Measurements from ENCODE around the gene USP6NL.
A peak's percentile ranks its signal among the peaks of the same experiment; 100 is the strongest.
"Not testable (repeated sequence)": the region's sequence is repeated elsewhere in the genome, so short reads cannot be mapped to it uniquely, and the experiment has no call there.

The USP6NL gene

GRCh38 chr10:11611248-11612020 lies at the start of gene USP6NL:
TSS of gene USP6NL (minus strand) at chr10:11611650. CDS start at chr10:11597634, 14,016 bp downstream.
- peak; percentile 67 to 73 for DNase-seq

DNA sequence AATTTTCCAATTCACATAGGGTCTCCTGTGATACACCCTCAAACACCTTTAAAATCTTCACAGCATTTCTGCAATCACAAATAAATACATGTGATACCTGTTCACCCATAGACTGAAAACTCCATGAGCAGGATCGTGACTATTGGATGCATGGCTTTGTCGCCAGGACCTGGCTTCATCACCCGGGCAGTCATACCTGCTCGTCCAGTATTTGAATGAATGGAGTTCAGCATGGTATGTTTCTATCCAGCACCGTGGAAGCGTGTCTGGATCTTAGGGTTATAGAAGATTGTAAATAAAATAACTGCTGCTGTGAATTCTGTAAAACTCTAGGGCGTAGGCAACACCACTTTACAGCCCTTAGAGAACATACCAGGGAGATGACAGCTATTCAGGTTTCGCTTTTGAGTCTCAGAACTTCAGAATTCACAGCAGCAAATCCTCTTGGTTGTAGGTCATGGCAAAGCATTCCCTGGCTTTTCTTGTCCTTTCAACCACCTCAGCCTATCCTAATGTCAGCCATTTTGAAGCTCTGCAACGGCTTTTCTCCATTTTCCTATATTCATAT lies 47.4 kb upstream of the USP6NL start:
- no peak for DNase-seq

- no peak for DNase-seq
Measured at GRCh38 chr10:11655836-11656235, 44.4 kb upstream of the USP6NL start.

DNA sequence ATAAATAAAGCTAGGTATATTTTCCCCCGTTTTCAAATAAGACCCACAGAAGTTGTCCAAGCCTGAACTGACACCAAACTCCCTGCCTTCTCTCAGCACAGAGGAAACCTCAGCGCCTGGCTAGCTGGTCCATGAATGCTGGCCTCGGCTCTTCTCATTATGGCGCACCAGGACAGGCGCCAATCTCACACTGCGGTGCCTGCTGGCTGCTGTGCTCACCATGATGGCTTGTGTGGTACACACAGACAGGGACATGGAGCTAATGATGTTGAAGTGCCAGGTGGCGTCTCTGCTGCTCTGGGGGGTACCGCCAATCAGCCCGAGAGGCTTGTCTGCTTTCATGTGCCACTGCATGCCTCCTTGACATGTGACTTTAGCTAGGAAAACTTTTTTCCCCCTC lies 43.2 kb upstream of the USP6NL start:
- no peak for DNase-seq

GRCh38 chr10:11653758-11654471 lies 42.5 kb upstream of the USP6NL start:
- no peak for DNase-seq

DNA sequence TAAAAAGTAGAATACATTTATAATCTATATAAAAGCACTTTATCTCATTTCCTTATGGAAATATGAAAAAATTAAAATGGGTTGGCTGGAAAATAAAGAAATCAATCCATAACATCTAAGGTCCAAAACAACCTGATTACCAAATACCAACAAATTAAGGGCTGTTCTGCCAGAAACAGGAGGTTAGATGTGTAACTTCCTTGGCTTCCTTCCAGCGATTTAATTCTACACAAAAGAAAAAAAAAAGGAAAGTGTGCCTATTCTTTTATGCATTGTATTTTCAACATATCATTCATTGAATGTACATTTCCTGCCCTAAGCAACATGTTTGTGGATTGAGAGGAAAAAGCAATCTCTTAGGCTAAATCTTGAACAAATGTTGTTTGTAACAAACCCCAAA lies 36.2 kb upstream of the USP6NL start:
- DNase-seq: no peak

- no peak for DNase-seq
Measured at GRCh38 chr10:11646450-11646849, 35.0 kb upstream of the USP6NL start.

GRCh38 chr10:11643039-11643438 lies 31.6 kb upstream of the USP6NL start:
- DNase-seq: no peak

DNA sequence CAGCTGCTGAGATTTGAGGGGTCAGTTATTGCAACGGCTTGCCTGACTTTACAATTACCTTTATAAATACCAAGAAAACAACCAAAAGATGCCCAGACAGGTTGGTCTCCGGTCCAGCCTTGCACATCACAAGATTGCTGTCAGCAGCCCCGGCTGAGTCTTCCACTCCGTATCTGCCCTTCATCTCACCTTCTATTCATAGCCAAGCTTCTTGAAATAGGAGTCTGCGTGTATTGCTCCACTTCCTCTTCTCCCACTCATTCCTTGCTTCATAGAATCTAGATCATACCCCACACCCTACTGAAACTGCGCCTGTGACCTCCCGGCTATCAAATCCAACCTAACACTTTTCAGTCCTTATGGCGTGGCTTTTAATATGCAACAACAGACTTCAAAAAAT lies 31.1 kb upstream of the USP6NL start:
- no peak for DNase-seq

GRCh38 chr10:11639849-11640764 lies 28.7 kb upstream of the USP6NL start:
- no peak for DNase-seq

DNA sequence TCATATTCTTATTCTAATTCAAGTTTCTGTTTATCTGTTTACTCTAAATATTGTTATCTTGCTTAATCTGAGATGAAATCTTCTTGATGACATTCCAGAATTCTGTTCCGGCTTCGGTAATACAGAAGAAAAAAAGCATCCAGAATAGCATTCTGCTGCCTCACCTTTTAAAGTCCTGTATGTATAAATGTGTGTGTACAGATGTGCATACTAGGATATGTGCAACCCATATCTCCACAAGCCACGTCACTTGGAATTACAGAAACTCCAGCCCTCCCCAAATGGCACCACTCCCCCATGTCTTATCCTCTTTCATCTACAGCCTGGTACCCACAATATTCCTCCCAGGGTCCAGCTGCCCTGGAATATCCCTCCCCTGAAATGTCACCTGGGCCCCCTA lies 27.9 kb upstream of the USP6NL start:
- no peak for DNase-seq

- no peak for DNase-seq
Measured at GRCh38 chr10:11638055-11638698, 26.7 kb upstream of the USP6NL start.

- no peak for DNase-seq
Measured at GRCh38 chr10:11636697-11637303, 25.4 kb upstream of the USP6NL start.

GRCh38 chr10:11631890-11632587 lies 20.6 kb upstream of the USP6NL start:
- no peak for DNase-seq

DNA sequence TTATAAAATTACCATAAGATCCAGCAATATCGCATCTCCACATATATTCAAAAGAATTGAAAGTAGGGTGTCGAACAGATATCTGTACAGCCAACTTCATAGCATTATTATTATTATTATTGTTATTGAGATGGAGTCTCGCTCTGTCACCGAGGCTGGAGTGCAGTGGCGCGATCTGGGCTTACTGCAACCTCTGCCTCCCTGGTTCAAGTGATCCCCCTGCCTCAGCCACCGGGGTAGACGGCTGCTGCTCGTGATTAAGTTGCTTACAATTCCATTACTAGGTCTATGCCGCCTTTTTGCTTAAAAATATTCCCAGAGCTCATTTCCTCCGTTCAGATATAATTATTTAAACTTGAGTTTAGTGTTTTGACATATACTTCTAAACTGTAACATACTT lies 19.8 kb upstream of the USP6NL start:
- no peak for DNase-seq

- no peak for DNase-seq
Measured at GRCh38 chr10:11629731-11630130, 18.3 kb upstream of the USP6NL start.

- not testable (repeated sequence) for DNase-seq
Measured at GRCh38 chr10:11627941-11628340, 16.5 kb upstream of the USP6NL start.

- no peak for DNase-seq
Measured at GRCh38 chr10:11626071-11626470, 14.6 kb upstream of the USP6NL start.

DNA sequence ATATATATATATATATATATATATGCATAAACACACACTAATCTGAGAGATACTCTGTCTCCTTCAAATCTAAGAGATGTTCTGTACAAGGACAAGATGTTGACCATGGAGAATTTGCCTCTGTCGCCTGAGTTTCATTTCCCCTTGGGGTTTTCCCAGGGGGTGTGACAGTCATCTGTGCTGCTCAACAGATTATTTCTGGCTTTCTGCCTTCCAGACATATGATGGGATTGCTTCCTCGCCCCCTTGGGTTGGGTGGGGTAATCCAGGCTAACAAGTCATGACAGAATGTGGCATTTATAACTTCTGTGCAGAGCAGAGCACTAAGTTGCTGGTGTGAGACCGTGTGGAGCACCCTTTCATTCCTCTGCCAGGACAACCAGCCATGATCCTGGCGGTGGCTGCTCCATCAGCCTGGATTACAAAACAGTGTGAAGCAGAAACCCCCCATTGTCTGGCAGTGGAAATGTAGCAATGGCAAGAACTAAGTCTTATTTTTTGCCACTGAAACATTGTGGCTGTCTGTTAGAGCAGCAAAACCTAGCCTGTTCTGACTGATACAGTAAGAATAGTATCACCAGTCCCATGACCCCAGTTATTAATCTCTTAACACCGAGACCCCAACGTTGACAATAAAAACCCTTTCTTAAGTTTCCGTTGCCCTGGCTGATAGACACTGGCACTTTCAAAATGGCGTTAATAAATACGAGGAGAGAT lies 13.7 kb upstream of the USP6NL start:
- no peak for DNase-seq

- no peak for DNase-seq
Measured at GRCh38 chr10:11617233-11617632, 5.8 kb upstream of the USP6NL start.

- no peak for DNase-seq
Measured at GRCh38 chr10:11616021-11616420, 4.6 kb upstream of the USP6NL start.

All from Kasumi-1 (cell line).